Measurements from ENCODE around the gene CAP1.

GRCh38 chr1:40120128-40120527 is 79.6 kb downstream of the CAP1 start:
- TF ChIP-seq ZBTB11 (CRISPR knock-in tag; IDR thresholded peaks at IDR 0.05) (no peak), CTCF (IDR thresholded peaks at IDR 0.05 in 2 of 3, conservative IDR thresholded peaks at IDR 0.05 in 1 of 3; ENCODE audit: control insufficient read depth in 2 of 3, extremely low read depth in 1 of 3, insufficient read depth in 1 of 3, low read depth in 3 of 3, low read length in 3 of 3) (no peak), MYC (IDR thresholded peaks at IDR 0.05; ENCODE audit: insufficient read depth, insufficient read length, insufficient replicate concordance, low read length, severe bottlenecking) (no peak), SREBF1 (IDR thresholded peaks at IDR 0.05; ENCODE audit: low read length) (no peak), POLR2A (IDR thresholded peaks at IDR 0.05; ENCODE audit: low read depth, low read length) (no peak), HCFC1 (IDR thresholded peaks at IDR 0.05; ENCODE audit: low read length) (no peak), YY1 (IDR thresholded peaks at IDR 0.05; ENCODE audit: low read depth, low read length) (no peak), KAT2A (conservative IDR thresholded peaks at IDR 0.05; ENCODE audit: control insufficient read depth, low read depth, low read length) (no peak), EZH2 (IDR thresholded peaks at IDR 0.05; ENCODE audit: borderline replicate concordance, control insufficient read depth, low read depth, low read length) (no peak), REST (IDR thresholded peaks at IDR 0.05; ENCODE audit: low read depth, low read length) (no peak)
